A673 (cell line): ENCODE results near the gene SH2D4B. TPM values are rescaled to one million over a fixed set of nuclear protein-coding genes. Genes with fewer than 3 reads are reported as not detected.

ENCODE experiments used
- BruUV-seq: library from RNA; stranded (reverse); fragments of 400-500 nt; replicated peaks from 2 replicates; lab custom pipeline; 2021; lab: Mats Ljungman, UMichigan
- CTCF ChIA-PET: fragments of 300-600 bp; sonication (Branson Sonifier 250); formaldehyde crosslinking; loops from one replicate; lab custom pipeline; 2022; ENCODE audit warnings: antibody characterized with exemption; lab: Charles Lee
- POLR2A ChIA-PET: fragments of 300-600 bp; sonication (Branson Sonifier 250); formaldehyde crosslinking; loops from one replicate; lab custom pipeline; 2022; ENCODE audit warnings: antibody characterized with exemption; ENCODE audit not compliant: low non-redundant PET; lab: Charles Lee
- DNase-seq: peaks from one replicate; pipeline ENCODE4 v3.0.0-alpha.2; 2015; ENCODE audit warnings: low spot score
- H3K27ac ChIP-seq: fragments of 200-600 bp; sonication (generic); 2 replicates; pipeline ENCODE4 v1.5.1; 2016; ENCODE audit warnings: mixed run types, low read depth, mild to moderate bottlenecking, mixed read lengths, antibody characterized with exemption, low read length; ENCODE audit not compliant: poor library complexity, severe bottlenecking
- H3K27me3 ChIP-seq: fragments of 200-600 bp; sonication (generic); replicated peaks from 2 replicates; pipeline ENCODE4 v1.6.1; 2017; ENCODE audit warnings: mixed run types, low read depth, mild to moderate bottlenecking, mixed read lengths, antibody characterized with exemption, low read length; ENCODE audit not compliant: insufficient read depth, poor library complexity
- H3K36me3 ChIP-seq: fragments of 200-600 bp; sonication (generic); 2 replicates; pipeline ENCODE4 v1.6.1; 2016; ENCODE audit warnings: mixed run types, mild to moderate bottlenecking, mixed read lengths, antibody characterized with exemption, low read length; ENCODE audit not compliant: insufficient read depth, poor library complexity, severe bottlenecking
- H3K4me1 ChIP-seq: fragments of 200-600 bp; sonication (generic); 2 replicates; pipeline ENCODE4 v1.6.1; 2017; ENCODE audit warnings: mixed run types, mild to moderate bottlenecking, mixed read lengths, antibody characterized with exemption, low read length; ENCODE audit not compliant: insufficient read depth, poor library complexity, severe bottlenecking
- H3K4me3 ChIP-seq: fragments of 200-600 bp; sonication (generic); 2 replicates; pipeline ENCODE4 v1.5.1; 2016; ENCODE audit warnings: low read depth, mixed run types, mild to moderate bottlenecking, mixed read lengths, low read length; ENCODE audit not compliant: poor library complexity, severe bottlenecking
- H3K9me3 ChIP-seq: fragments of 200-600 bp; sonication (generic); 2 replicates; pipeline ENCODE4 v1.6.1; 2016; ENCODE audit warnings: mixed run types, low read depth, mild to moderate bottlenecking, mixed read lengths, antibody characterized with exemption, low read length; ENCODE audit not compliant: poor library complexity, severe bottlenecking
- EZH2 ChIP-seq: fragments of 200-600 bp; sonication (generic); IDR thresholded peaks from 2 replicates; pipeline ENCODE4 v1.6.1; 2017; ENCODE audit warnings: borderline replicate concordance, low read depth, mild to moderate bottlenecking, mixed read lengths, antibody characterized with exemption, low read length; ENCODE audit not compliant: poor library complexity, severe bottlenecking
- intact Hi-C: fragments of 100-400 bp; cut with micrococcal nuclease; formaldehyde crosslinking; loops from one replicate; pipeline ENCODE4 v1.10.0; 2022; ENCODE audit not compliant: unreplicated experiment
- total RNA-seq: library from RNA; stranded (reverse); gene quantifications from 2 replicates; pipeline ENCODE4 v1.2.3, GENCODE V29; 2021
- TF ChIP-seq, protein P1 (sequence below): fragments of 300-800, 200-600 bp; sonication (generic); conservative IDR thresholded peaks from 2 replicates; pipeline ENCODE4 v1.5.1; 2017; ENCODE audit warnings: low read depth, mild to moderate bottlenecking, antibody characterized with exemption, low read length, moderate library complexity, mixed read lengths

SH2D4B gene
- total RNA-seq, 1 experiment from 2014 or later, result 0.19 TPM

DNA sequence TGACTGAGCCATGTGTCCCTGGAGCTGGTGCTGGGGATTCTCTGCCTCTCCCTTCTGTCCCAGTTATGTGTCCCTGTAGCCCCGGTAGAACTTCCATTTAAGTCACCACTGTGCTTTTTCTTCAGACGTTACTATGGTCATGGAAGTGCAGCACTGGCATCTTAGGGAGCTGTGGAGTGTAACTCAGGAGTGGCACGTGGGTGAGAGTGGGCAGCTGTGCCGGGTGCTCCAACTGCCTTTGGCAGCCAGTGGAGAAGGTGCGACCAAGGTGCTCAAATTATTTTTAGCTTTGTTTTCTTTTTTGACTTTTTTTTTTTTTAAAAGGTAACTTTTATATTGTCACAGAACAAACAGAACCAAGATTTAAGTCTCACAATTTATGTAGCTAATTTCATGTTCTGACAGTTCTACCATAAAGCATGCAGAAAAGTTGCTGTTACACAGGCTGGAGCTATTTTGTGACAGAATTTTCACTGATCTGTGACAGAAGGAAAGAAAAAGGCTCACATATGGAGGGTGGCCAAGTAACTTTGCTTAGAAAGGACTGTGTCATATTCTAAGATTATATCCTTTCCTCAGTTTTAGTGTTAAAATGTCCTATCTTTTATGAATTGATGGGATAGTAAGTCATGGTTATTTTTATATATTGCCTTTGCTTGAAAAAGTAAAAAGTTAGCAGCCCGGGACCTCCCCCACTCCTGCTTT, 73.9 kb downstream of the SH2D4B start:
- POLR2A ChIA-PET, result interaction anchor here (0.7 kb wide), 1 partner anchor 1281 kb away, joined by 3 read pairs; no protein-coding TSS in a partner anchor
- intact Hi-C loops, result no loop called here
- Histone ChIP-seq H3K27ac (no peak overlapping the region), H3K36me3 (no peaks in the 10 kb centered on the region), H3K9me3 (no peaks in the 10 kb centered on the region), H3K4me3 (no peak overlapping the region), H3K27me3 (no peaks in the 10 kb centered on the region), H3K4me1 (no peaks in the 10 kb centered on the region)
- no peak for DNase-seq
- no peak for TF ChIP-seq EZH2
- TF ChIP-seq, protein P1, sequence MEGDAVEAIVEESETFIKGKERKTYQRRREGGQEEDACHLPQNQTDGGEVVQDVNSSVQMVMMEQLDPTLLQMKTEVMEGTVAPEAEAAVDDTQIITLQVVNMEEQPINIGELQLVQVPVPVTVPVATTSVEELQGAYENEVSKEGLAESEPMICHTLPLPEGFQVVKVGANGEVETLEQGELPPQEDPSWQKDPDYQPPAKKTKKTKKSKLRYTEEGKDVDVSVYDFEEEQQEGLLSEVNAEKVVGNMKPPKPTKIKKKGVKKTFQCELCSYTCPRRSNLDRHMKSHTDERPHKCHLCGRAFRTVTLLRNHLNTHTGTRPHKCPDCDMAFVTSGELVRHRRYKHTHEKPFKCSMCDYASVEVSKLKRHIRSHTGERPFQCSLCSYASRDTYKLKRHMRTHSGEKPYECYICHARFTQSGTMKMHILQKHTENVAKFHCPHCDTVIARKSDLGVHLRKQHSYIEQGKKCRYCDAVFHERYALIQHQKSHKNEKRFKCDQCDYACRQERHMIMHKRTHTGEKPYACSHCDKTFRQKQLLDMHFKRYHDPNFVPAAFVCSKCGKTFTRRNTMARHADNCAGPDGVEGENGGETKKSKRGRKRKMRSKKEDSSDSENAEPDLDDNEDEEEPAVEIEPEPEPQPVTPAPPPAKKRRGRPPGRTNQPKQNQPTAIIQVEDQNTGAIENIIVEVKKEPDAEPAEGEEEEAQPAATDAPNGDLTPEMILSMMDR, result no peak
- CTCF ChIA-PET, result no interaction called here
- no TSS peak for BruUV-seq

DNA sequence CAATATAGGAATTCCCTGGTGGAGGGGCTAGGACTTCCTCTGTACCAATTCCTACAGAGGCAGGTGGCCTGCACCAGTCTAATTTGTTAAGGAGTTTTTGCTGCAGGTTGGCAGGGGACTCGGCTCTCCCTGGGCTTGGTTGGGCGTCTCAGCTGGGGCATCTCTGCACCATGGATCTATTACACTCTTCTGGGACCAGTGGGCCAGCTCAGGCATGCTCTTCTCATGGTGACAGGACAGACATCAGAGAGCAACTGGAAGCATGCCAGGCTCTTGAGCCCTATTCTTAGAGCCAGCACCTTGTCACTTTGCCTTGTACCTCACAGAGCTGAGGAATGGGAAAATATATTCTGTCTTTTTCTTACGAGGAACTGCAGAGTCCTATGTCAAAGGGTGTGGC, 74.6 kb downstream of the SH2D4B start:
- Histone ChIP-seq H3K27me3 (no peaks in the 10 kb centered on the region), H3K4me3 (no peak overlapping the region), H3K4me1 (no peaks in the 10 kb centered on the region), H3K36me3 (no peaks in the 10 kb centered on the region), H3K9me3 (no peaks in the 10 kb centered on the region), H3K27ac (no peak overlapping the region)
- intact Hi-C loops, result no loop called here
- ChIA-PET POLR2A (interaction anchor here (0.7 kb wide), 1 partner anchor 1280 kb away, joined by 3 read pairs; no protein-coding TSS in a partner anchor), CTCF (no interaction called here)
- no peak for DNase-seq
- BruUV-seq, result no TSS peak
- no peak for TF ChIP-seq EZH2
- TF ChIP-seq, protein P1, result no peak

DNA sequence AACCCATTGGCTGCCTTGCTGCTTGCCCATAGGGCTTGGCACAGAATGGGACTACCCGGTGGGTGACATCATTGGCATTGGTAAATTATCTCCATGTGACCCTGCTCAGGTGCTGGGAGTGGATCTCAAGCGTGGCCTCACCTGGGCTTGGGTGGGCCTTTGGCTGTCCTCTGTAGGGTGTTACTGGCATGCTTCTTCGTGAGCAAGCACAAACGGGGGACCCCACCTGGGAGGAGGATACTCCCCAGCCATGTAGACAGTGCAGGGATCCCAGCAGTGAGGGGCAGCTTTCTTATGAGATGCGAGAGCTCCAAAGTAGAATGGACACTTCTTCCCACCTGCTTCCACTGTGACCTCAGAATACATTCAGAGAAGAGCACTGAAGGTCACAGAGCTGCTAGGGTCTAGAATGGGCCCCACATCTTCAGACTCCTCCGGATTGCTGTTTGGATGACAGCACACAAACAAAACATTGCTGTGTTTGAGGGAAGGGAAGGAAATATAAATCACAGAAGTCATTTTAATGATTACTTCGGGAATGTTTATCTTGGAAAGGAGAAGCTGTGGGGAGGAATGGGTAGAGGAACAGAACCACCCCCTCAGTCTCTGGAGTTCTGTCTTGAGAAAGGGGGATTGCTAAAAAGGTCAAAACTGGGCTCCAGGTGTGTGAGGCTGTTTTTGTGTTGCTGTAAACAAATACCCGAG, 75.9 kb downstream of the SH2D4B start:
- Histone ChIP-seq H3K27ac (no peak overlapping the region), H3K36me3 (no peaks in the 10 kb centered on the region), H3K27me3 (no peaks in the 10 kb centered on the region), H3K4me1 (no peaks in the 10 kb centered on the region), H3K9me3 (no peaks in the 10 kb centered on the region), H3K4me3 (no peak overlapping the region)
- POLR2A ChIA-PET, result no interaction called here
- DNase-seq, result no peak
- TF ChIP-seq, protein P1, result no peak
- TF ChIP-seq EZH2, result no peak
- intact Hi-C loops, result no loop called here
- CTCF ChIA-PET, result no interaction called here
- no TSS peak for BruUV-seq
